HG02884 (cell line): ENCODE results near the gene MAN2A2.
A peak's percentile ranks its signal among the peaks of the same experiment; 100 is the strongest.

Experiments
- ATAC-seq: cut with Tn5 transposase; IDR thresholded peaks from one replicate; pipeline ENCODE4 v1.9.1; 2021; ENCODE audit warnings: mild to moderate bottlenecking, moderate library complexity; ENCODE audit not compliant: unreplicated experiment

MAN2A2 gene

DNA sequence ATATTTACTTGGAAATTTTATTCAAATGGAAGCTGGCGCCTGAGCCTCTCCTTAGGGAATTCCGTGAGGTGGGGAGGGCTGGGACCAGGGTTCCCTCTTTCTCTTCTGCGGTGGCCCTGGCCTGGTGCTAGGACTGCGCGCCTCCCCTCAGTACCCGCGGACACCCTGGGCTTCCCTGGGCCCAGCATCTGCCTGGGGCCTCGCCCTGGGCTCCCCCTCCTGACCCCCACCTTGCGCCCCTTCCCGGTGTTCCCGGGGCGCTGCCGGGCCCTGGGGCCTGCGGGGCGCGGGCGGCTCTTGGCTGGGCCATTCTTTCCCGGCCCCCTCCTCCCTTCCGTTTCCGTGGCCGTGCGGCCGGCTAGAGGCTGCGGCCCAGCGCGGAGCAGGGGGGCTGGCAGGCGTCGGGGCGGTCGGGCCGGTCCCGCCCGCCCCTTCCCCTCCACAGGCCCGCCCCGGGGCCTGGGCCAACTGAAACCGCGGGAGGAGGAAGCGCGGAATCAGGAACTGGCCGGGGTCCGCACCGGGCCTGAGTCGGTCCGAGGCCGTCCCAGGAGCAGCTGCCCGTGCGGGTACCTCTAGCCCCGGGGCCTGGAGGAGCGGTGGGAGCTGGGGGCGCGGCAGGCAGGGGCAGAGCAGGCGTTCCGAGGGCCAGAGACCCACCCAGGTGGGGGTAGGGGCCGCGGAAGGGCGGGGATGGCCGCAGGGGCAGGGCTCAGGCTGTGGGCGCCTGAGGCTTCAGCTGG lies 19.0 kb upstream of the MAN2A2 start, which contains the start of gene FES:
Gene FES, plus strand, starts transcription at position 529 of the 743 bp plus-strand sequence. CDS start 542 bp downstream, outside the sequence.
- ATAC-seq, result no peak

- no peak for ATAC-seq
Measured at GRCh38 chr15:90884719-90885431, 18.2 kb upstream of the MAN2A2 start.

DNA sequence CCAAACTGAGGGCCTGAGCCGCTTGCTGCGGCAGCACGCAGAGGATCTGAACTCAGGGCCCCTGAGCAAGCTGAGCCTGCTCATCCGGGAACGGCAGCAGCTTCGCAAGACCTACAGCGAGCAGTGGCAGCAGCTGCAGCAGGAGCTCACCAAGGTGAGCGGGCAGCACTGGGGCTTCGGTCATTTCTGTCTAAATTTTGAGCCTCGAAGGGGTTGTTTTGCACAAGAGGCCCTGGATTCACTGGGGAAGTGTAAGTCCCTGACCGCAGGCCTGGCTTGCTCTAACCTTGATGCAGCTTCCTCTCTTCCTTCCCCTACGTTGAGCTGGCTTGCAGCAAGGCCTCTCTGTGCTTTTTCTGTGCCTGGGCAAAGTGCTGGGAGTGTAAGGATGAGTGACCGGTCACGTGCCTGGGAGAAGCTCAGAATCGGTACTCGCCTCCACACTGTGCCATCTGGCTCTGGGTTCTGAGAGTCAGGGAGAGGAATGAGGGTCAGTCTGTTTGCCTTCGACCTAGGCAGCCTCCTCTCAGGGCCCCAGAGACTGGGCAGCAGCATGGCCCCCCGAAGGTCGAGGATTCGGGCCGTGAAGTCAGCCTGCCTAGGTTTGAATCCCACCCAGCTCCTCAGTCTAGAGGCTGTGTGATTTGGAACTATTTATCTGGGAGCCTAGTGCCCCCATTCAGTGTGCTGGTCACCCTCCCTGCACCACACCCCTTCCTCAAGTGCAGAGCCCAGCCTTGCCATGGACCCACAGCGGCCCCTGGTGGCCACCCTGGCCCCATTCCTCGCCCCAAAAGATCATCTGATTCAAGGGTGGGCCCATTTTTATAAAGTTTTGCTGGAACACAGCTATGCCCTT lies 17.4 kb upstream of the MAN2A2 start:
- ATAC-seq, result no peak

GRCh38 chr15:90886291-90886614 lies 16.8 kb upstream of the MAN2A2 start:
- no peak for ATAC-seq

DNA sequence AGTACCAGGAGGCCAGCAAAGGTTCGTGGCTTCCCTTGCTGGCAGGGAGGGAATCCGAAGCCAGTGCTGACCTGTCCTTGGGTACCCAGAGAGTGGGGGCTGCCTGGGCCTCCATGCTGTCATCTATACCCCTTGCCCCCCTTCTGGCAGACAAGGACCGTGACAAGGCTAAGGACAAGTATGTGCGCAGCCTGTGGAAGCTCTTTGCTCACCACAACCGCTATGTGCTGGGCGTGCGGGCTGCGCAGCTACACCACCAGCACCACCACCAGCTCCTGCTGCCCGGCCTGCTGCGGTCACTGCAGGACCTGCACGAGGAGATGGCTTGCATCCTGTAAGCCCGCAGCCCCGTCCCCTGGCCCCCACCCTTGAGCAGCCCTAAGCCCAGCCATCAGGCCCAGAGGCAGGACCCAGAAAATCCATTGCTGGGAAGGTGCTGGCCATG lies 16.0 kb upstream of the MAN2A2 start:
- no peak for ATAC-seq

DNA sequence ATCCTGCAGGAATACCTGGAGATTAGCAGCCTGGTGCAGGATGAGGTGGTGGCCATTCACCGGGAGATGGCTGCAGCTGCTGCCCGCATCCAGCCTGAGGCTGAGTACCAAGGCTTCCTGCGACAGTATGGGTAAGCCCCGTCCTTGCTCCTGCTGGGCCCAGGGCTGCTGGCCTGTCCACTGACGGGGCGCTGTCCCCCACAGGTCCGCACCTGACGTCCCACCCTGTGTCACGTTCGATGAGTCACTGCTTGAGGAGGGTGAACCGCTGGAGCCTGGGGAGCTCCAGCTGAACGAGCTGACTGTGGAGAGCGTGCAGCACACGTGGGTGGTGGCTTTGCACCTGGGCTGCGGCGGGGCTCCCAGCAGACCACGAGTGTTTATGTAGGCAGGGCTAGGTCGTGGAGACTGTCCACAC lies 13.8 kb upstream of the MAN2A2 start:
- no peak for ATAC-seq

DNA sequence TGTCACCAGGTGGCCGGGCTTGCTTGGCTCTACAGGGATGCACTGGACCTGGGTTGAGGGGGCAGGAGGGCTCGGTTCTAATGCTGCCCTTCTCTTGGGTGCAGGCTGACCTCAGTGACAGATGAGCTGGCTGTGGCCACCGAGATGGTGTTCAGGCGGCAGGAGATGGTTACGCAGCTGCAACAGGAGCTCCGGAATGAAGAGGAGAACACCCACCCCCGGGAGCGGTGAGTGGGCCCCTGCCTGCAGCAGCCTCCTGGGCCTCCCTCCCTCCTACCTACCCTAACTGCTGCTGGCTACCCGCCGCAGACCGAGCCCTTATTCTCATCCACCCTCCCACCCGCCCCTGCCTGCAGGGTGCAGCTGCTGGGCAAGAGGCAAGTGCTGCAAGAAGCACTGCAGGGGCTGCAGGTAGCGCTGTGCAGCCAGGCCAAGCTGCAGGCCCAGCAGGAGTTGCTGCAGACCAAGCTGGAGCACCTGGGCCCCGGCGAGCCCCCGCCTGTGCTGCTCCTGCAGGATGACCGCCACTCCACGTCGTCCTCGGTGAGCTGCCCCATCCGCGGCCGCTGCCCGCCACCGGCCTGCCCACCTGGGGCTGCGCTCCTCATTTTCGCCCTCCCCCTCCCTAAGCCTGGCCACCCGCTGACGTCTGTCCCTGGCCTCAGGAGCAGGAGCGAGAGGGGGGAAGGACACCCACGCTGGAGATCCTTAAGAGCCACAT lies 13.2 kb upstream of the MAN2A2 start:
- ATAC-seq, result no peak

GRCh38 chr15:90890839-90891238 lies 12.3 kb upstream of the MAN2A2 start:
- ATAC-seq, result no peak

GRCh38 chr15:90891346-90891949 lies 11.7 kb upstream of the MAN2A2 start:
- ATAC-seq, result no peak

DNA sequence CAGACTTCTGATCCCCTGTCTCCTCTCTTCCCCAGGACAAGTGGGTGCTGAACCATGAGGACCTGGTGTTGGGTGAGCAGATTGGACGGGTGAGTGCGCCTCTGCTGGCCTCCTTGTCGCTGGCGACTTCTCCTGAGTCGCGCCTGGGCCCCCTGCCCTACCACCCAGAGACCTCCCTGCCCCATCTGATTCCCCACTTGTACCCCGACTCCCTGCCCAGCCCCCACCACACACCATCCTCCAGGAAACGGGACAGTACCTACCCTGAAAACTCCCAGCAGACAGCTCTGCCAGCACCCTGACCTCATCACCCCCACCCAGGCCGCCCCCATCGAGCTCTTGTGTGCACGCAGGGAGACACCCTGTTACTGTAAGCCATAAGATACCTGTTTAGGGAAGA lies 11.1 kb upstream of the MAN2A2 start:
- ATAC-seq, result no peak

- ATAC-seq, result no peak
Measured at GRCh38 chr15:90892498-90893174, 10.5 kb upstream of the MAN2A2 start.

DNA sequence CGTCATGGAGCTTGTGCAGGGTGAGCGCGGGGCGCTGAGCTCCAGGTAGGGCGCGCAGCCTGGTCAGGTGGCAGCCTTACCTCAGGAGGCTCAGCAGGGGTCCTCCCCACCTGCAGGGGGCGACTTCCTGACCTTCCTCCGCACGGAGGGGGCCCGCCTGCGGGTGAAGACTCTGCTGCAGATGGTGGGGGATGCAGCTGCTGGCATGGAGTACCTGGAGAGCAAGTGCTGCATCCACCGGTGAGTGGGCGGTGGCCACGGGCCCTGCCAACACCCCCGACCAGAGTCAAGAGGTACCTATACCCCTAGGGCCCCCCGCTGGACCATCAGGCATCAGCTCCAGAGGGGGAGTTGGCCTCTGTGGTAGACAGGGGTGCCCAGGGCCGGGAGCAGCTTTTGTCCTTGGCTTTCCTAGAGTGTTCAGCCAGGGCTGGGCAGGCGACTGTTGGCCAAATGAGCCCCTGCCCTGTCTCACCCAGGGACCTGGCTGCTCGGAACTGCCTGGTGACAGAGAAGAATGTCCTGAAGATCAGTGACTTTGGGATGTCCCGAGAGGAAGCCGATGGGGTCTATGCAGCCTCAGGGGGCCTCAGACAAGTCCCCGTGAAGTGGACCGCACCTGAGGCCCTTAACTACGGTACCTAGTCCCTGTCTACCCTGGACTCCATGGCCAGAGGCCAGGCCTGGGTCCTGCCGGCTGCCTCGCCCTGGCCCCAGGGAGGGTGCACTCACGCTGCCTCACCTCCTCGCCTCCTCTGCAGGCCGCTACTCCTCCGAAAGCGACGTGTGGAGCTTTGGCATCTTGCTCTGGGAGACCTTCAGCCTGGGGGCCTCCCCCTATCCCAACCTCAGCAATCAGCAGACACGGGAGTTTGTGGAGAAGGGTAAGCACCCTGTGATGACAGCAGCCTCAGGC lies 9.7 kb upstream of the MAN2A2 start:
- ATAC-seq, result no peak

DNA sequence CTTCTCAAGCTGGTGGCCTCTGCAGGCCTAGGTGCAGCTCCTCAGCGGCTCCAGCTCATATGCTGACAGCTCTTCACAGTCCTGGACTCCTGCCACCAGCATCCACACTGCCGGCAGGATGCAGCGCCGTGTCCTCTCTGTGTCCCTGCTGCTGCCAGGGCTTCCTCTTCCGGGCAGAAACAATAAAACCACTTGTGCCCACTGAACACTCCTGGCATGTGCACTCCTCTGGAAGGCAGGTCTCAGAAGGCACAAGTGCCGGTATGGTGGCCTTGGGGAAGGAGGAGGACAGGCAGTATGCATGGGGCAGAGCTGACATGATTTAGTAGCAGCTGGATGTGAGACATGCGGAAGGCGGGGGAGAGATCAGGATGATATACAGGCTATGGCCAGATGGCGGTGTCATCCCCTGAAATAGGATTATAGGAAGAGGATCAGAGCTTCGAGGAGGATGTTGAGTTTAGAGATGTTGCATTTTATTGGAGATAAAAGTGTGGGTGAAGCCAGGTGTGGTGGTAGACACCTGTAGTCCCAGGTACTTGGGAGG lies 7.5 kb upstream of the MAN2A2 start:
- no peak for ATAC-seq

GRCh38 chr15:90897131-90897655 lies 5.9 kb upstream of the MAN2A2 start:
- peak; percentile 71 for ATAC-seq

- no peak for ATAC-seq
Measured at GRCh38 chr15:90901175-90902039, 1.7 kb upstream of the MAN2A2 start.

DNA sequence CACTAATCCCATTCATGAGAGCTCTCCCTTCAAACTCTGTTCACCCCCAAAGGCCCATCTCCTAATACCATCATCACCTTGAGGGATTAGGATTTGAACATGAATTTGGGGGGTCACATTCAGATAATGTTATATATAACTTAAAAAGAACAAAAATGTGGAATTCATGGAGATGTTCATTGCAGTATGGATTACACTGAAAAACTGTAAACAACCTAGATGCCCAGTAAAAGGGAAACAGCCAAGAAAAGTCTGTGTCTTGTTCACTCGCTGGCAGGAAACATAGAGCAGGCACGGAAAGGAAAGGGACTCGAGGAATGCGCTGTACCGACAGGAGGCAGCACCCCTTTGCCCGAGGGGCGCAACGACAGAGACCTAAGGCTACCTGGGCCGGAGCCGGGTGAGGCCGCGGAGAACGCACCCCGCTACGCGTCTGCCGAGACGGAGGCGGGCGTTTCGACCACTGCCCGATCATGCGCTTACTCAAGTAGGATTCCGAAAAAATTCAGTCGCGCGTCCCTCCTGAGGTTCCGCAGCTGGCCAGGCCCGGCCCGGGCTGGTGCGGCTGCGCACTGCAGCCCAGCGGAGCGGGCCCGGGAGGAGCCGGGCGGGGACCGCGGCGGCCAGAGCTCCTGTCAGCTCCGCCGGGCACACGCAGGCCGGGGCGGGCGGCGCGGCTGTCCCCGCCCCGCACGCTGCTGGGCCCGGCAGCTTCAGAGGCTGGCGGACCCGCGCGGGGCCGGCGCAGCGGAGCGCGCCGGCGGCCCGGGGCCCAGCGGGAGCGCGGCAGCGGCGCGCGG lies 862 bp upstream of the MAN2A2 start:
- ATAC-seq, result peak; percentile 53
